ENCODE data around the gene PTPRG.

GRCh38 chr3:61535826-61536225 lies 25.5 kb upstream of the PTPRG start:
- no peak for TF ChIP-seq CTCF (IDR thresholded peaks at IDR 0.05; ENCODE audit: extremely low read depth in 1 of 2, insufficient read depth in 1 of 2, low read depth in 1 of 2, low read length in 2 of 2)
- no peak for TF ChIP-seq POLR2A (IDR thresholded peaks at IDR 0.05; ENCODE audit: low read depth, low read length)
- no peak for TF ChIP-seq GATA2 (IDR thresholded peaks at IDR 0.05; ENCODE audit: insufficient read depth, insufficient read length, low read depth, low read length)
- TF ChIP-seq JUN (IDR thresholded peaks at IDR 0.05; ENCODE audit: borderline replicate concordance, insufficient read depth, insufficient read length, low read depth) = no peak
